Heart left ventricle (tissue), 16 donors: ENCODE data around the gene PHF2. TPM values are rescaled to one million over a fixed set of nuclear protein-coding genes. Genes with fewer than 3 reads are reported as not detected.

Experiments used
- ATAC-seq, 4 donors: fragments of 200-7000 bp; cut with Tn5 transposase; one replicate each; pipeline ENCODE4 v1.9.1; 2020 to 2022; ENCODE audit warnings: moderate library complexity in 4 of 4, mild to moderate bottlenecking in 3 of 4, moderate number of reproducible peaks in 1 of 4
- DNase-seq, 5 donors: peaks; one replicate each; pipeline ENCODE4 v3.0.0-alpha.2; 2020
- H3K27ac ChIP-seq, 12 donors: fragments of 200-600 bp; sonication (generic) in 4 of 12; one replicate each; pipeline versions ENCODE4 v1.5.0 to v1.8.0; 2016 to 2022; ENCODE audit warnings: mild to moderate bottlenecking in 2 of 12
- H3K27me3 ChIP-seq, 9 donors: fragments of 200-600 bp; sonication (generic) in 2 of 9; one replicate each; pipeline versions ENCODE4 v1.5.1 to v1.8.0; 2016 to 2022; ENCODE audit warnings: mild to moderate bottlenecking in 3 of 9
- H3K36me3 ChIP-seq, 9 donors: fragments of 200-600 bp; sonication (generic) in 2 of 9; one replicate each; pipeline versions ENCODE4 v1.5.0 to v1.8.0; 2018 to 2022; ENCODE audit warnings: mild to moderate bottlenecking in 2 of 9
- H3K4me1 ChIP-seq, 12 donors: fragments of 200-600 bp; sonication (generic) in 4 of 12; one replicate each; pipeline versions ENCODE4 v1.5.0 to v1.8.0; 2016 to 2022; ENCODE audit warnings: mild to moderate bottlenecking in 3 of 12
- H3K4me3 ChIP-seq, 12 donors: fragments of 200-600 bp; sonication (generic) in 4 of 12; one replicate each; pipeline versions ENCODE4 v1.5.0 to v1.8.0; 2017 to 2022; ENCODE audit warnings: mild to moderate bottlenecking in 9 of 12, moderate library complexity in 4 of 12
- H3K9me3 ChIP-seq, 12 donors: fragments of 200-600 bp; sonication (generic) in 4 of 12; one replicate each; pipeline versions ENCODE4 v1.5.0 to v1.8.0; 2016 to 2022; ENCODE audit warnings: mild to moderate bottlenecking in 1 of 12
- POLR2A ChIP-seq, 2 donors: fragments of 450-650 bp; IDR thresholded peaks; one replicate each; pipeline ENCODE4 v1.6.1; 2017; ENCODE audit warnings: antibody characterized with exemption in 2 of 2, mild to moderate bottlenecking in 2 of 2, moderate library complexity in 2 of 2
- WGBS, 4 donors: extraction: QIAGEN DNeasy Blood & Tissue Kit in 2 of 4; methylation state at CpG; one replicate each; pipeline versions ENCODE4 v1.1.5 to v1.1.7; 2013 to 2018; 5-methylcytosine and 5-hydroxymethylcytosine counted together
- intact Hi-C, 10 donors: fragments of 100-400 bp; cut with DNase I; formaldehyde crosslinking; loops; one replicate each; pipeline versions ENCODE4 v1.11.1 to v1.14.2; 2022
- polyA plus RNA-seq, 2 donors: library from polyadenylated mRNA; stranded (reverse); fragments of 200-250 nt; gene quantifications; one replicate each; pipeline ENCODE4 v1.2.3, GENCODE V29; 2013
- total RNA-seq, 9 donors: library from RNA; depleted of rRNA in 2 of 9; stranded (reverse); fragments of >200 nt in 2 of 9; fragmentation: NEBNext Ultra II Directional in 3 of 9; extraction: Animal tissue kit (Norgen Biotek cat#: 25700) in 3 of 9; gene quantifications; one replicate each; pipeline versions ENCODE4 v1.1.0 to v1.2.4, GENCODE V29; 2016 to 2023
- TF ChIP-seq, protein P1 (sequence below), 12 donors: fragments of 200-600 bp; sonication (generic) in 4 of 12; IDR thresholded peaks; one replicate each; pipeline versions ENCODE4 v1.5.0 to v1.8.0; 2018 to 2022; ENCODE audit warnings: antibody characterized with exemption in 12 of 12, mild to moderate bottlenecking in 5 of 12
- donor health status: ischemic (EF 13 %, LVEDD 7.1; RV severe dilation, severe dysfunction).
- donor health status: healthy with polysubstance abuse.
- donor health status: DM: no; HTN: yes; CAD: no.
- donor health status: DM: no; HTN: no; CAD: no.
- donor health status: ischemic (EF 25% LVEDD 6.9; RV normal size, moderate dysfunction).
- donor health status: ischemic (EF 25% LVEDD 5.7; RV mildly dilated, moderate dysfunction).
- donor health status: healthy.
- donor health status: DM: yes; HTN: yes; CAD: no.
- donor health status: ischemic (EF 35%, LVEDD 5.7; RV mildly dilated, moderate dysfunction).
- donor health status: nonischemic (EF 11% LVEDD 7.7; RV severe dilation, severe dysfunction).
- donor health status: DM: yes; HTN: yes; CAD: no.
- donor health status: PGD.
- donor health status: ischemic (EF 29% LVEDD 5.4; RV normal size, mild dysfunction).
- donor health status: nonischemic (EF 23%, LVEDD 6.1; RV moderate dilation, normal function).

The PHF2 gene
- total and polyA plus RNA-seq, 11 donors = 18.8 to 37.2 (median 22.1) TPM

DNA sequence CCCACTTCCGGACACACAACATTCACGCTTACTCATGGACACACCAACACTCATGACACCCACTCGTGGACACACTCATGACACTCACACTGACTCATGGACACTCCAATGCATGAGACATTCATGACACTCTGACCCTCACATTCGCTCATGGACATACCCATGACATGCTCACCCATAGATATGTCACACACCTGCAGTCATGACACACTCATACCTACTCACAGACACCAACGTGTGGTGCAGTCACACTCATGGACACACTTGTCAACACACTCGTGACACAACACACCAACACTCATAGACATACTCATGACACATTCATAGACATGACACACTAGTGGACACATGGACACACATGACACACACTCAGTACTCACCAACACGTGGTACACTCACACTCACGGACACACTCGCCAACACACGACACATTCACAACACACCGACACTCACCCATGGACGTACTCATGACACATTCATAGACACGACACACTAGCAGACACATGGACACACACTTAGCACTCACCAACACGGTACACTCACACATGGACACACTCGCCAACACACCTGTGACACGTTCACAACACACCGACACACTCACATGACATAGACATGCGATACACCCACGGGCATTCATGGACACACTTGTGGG, 73.4 kb downstream of the PHF2 start:
- WGBS, 4 donors = 92 to 96% (median 94%) methylated on average over 19 of the region's 19 CpGs
- Histone ChIP-seq H3K9me3 (no peaks in the 10 kb centered on the region), H3K36me3 (peaks cover 4 to 90% (median 83%) of the 10 kb centered on the region in 9 donors), H3K4me1 (no peaks in the 10 kb centered on the region), H3K4me3 (no peak overlapping the region), H3K27ac (no peak overlapping the region), H3K27me3 (no peaks in the 10 kb centered on the region)
- no peak for ATAC-seq
- DNase-seq = peak in 2 of 5 donors; percentile 9 to 11
- no peak for TF ChIP-seq POLR2A (IDR thresholded peaks at IDR 0.05)
- TF ChIP-seq, protein P1, sequence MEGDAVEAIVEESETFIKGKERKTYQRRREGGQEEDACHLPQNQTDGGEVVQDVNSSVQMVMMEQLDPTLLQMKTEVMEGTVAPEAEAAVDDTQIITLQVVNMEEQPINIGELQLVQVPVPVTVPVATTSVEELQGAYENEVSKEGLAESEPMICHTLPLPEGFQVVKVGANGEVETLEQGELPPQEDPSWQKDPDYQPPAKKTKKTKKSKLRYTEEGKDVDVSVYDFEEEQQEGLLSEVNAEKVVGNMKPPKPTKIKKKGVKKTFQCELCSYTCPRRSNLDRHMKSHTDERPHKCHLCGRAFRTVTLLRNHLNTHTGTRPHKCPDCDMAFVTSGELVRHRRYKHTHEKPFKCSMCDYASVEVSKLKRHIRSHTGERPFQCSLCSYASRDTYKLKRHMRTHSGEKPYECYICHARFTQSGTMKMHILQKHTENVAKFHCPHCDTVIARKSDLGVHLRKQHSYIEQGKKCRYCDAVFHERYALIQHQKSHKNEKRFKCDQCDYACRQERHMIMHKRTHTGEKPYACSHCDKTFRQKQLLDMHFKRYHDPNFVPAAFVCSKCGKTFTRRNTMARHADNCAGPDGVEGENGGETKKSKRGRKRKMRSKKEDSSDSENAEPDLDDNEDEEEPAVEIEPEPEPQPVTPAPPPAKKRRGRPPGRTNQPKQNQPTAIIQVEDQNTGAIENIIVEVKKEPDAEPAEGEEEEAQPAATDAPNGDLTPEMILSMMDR (IDR thresholded peaks at IDR 0.05) = no peak
- intact Hi-C loops = no loop called here

DNA sequence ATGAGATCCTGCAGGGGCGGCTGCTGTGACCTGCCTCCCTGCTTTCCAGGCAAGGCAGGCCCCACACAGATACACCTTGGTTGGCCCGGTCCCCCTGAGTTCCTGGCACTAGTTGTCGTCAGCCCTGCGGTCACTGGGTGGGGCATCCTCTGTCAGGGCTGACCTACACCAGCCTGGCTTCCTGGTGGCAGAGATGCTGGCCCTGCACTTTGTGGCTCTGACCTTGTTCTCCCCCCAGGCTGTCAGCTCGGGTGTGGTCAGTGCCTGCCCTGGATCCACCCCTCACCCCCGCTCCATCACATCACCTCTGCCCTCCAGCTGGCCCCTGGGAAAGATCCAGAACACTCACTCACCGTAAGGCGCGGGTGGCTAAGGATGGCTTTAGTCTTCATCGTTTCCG, 74.1 kb downstream of the PHF2 start:
- DNase-seq (peak in 4 of 5 donors; percentile 3 to 38 (median 7)), ATAC-seq (peak in 1 of 4 donors; percentile 3)
- H3K27ac ChIP-seq = no peak overlapping the region
- 89 to 97% (median 94%) methylated on average over 7 to 11 of the region's 11 CpGs for WGBS, 4 donors
- intact Hi-C loops = no loop called here
- TF ChIP-seq, protein P1 (IDR thresholded peaks at IDR 0.05) = no peak
- TF ChIP-seq POLR2A (IDR thresholded peaks at IDR 0.05) = no peak
- no peak overlapping the region for H3K4me3 ChIP-seq
- H3K4me1 ChIP-seq = no peaks in the 10 kb centered on the region
- no peaks in the 10 kb centered on the region for H3K27me3 ChIP-seq
- H3K9me3 ChIP-seq = no peaks in the 10 kb centered on the region
- H3K36me3 ChIP-seq = peaks cover 4 to 91% (median 84%) of the 10 kb centered on the region in 9 donors

DNA sequence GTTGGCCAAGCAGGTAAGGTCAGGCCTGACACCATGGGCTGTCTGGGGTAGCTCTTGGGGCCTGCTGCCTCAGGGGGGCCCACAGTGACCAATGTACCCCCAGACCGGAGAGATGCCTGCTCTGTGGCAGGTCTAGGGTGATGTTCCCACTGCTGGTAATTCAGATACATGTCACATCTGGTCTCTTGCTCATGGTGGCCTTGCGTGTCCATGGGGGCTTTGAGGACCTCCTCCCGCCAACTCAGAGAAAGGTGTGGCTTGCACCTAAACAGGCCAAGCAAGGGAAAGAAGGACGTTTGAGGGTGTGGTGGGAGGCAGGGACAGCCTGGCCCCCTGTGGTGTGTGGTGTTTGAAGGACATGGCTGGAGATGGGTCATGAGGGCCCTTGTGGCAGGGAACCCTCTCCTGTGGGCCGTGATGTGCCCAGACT, 75.2 kb downstream of the PHF2 start:
- H3K27ac ChIP-seq = no peak overlapping the region
- DNase-seq = peak in 4 of 5 donors; percentile 3 to 10 (median 8)
- H3K36me3 ChIP-seq = peaks cover 4 to 92% (median 86%) of the 10 kb centered on the region in 9 donors
- intact Hi-C loops = no loop called here
- H3K9me3 ChIP-seq = no peaks in the 10 kb centered on the region
- H3K27me3 ChIP-seq = no peaks in the 10 kb centered on the region
- H3K4me3 ChIP-seq = no peak overlapping the region
- no peak for ATAC-seq
- no peaks in the 10 kb centered on the region for H3K4me1 ChIP-seq
- TF ChIP-seq, protein P1 (IDR thresholded peaks at IDR 0.05) = no peak
- no peak for TF ChIP-seq POLR2A (IDR thresholded peaks at IDR 0.05)
- WGBS, 4 donors = 89 to 93% (median 91%) methylated on average over 4 to 5 of the region's 5 CpGs

DNA sequence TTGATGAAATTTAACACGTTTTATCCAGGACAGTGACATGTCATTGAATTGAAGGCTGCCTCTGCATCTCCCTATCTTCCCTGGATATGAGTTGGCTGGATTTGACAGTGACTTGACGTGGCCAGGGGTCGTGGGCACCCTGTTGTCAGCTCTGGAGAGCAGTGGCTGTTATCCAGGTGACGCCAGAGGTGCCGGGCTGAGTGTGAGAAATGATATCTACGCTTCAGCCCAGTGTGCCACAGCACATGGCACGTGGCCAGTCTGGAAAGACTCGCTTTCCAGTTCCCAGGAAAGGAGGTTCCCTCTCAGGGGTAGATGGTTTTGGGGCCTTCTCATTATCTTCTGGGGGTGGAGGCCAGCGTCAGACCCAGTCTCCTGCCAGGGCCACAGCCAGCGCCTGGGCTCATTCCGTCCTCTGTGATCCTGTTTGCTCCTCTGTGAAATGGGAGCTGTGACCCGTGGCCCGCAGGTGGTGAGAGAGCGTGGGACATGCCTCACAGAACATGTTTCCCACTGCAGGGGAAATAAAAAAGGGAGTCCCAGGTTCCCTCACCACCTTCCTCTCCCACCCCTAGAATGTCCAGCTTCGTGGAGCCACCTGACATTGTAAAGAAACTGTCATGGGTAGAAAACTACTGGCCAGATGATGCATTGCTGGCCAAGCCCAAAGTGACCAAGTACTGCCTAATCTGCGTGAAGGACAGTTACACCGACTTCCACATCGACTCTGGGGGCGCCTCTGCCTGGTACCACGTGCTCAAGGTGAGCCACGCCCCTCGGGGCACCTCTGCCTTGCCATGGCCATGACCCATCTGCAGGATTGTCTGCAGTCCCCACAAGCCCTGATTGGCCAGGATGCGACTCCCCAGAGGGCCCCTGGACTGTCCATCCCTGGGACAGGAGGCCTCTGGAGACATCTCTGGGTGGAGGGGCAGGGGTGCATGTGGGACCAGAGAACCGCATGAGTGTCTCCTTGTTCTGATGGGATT, 76.5 kb downstream of the PHF2 start:
- H3K27ac ChIP-seq = no peak overlapping the region
- H3K4me1 ChIP-seq = no peaks in the 10 kb centered on the region
- H3K27me3 ChIP-seq = no peaks in the 10 kb centered on the region
- peak in 2 of 4 donors; percentile 5 to 38 for ATAC-seq
- H3K9me3 ChIP-seq = no peaks in the 10 kb centered on the region
- TF ChIP-seq, protein P1 (IDR thresholded peaks at IDR 0.05) = no peak
- no peak for TF ChIP-seq POLR2A (IDR thresholded peaks at IDR 0.05)
- peak in 2 of 5 donors; percentile 44 to 45 for DNase-seq
- H3K4me3 ChIP-seq = no peak overlapping the region
- WGBS, 4 donors = 82 to 86% (median 85%) methylated on average over 24 of the region's 24 CpGs
- peaks cover 4 to 94% (median 82%) of the 10 kb centered on the region in 9 donors for H3K36me3 ChIP-seq
- intact Hi-C loops = no loop called here
